HG03135 (cell line): Measurements from ENCODE around the gene DFFB.
"Not testable (repeated sequence)": the region's sequence is repeated elsewhere in the genome, so short reads cannot be mapped to it uniquely, and the experiment has no call there.

ENCODE experiments used
- ATAC-seq: cut with Tn5 transposase; IDR thresholded peaks from one replicate; pipeline ENCODE4 v1.9.1; 2021; ENCODE audit warnings: mild to moderate bottlenecking, moderate library complexity; ENCODE audit not compliant: unreplicated experiment

Gene DFFB, protein sequence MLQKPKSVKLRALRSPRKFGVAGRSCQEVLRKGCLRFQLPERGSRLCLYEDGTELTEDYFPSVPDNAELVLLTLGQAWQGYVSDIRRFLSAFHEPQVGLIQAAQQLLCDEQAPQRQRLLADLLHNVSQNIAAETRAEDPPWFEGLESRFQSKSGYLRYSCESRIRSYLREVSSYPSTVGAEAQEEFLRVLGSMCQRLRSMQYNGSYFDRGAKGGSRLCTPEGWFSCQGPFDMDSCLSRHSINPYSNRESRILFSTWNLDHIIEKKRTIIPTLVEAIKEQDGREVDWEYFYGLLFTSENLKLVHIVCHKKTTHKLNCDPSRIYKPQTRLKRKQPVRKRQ

DNA sequence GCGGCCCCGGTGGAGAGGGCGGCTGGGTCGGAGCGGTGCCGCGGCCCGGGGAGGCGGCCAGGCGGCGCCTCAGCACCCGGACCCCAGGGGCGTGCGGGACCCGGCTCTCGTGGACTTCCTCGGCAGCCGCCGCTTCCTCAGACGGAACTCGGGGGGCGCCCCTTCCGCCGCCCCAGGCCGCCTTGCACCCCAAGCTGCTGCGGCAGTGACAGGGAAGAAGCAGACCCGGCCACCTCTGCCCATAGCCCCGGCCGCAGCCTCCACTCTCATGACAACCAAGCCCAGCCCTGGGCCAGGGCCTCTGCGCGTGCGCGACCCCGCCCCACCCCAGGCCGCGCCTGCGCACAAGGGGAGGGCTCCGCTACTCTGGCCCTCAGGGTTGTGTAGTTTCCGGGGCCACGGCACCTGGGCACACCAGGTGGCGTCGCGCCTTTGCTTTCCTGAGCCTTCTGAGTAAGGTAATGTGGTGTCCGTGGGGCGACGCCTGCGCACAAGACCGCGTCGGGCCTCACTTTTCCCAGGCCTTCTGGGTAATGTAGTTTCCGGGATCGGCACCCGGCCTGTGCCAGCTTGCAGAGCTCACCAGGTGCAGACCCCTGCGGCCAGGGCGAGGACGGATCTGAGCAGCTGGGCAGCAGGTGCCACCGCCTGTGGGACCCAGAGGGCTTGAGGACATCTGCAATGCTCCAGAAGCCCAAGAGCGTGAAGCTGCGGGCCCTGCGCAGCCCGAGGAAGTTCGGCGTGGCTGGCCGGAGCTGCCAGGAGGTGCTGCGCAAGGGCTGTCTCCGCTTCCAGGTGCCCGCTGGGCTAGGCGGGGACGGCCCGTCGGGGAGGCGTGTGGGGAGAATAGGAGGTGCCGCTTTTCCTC, at the start of gene DFFB, which contains the start of gene CEP104:
Gene DFFB (plus strand): TSS at position 554 of the 868 bp plus-strand sequence. CDS start 128 bp downstream, at position 682.
Gene CEP104 (minus strand): TSS at position 289 of the 868 bp plus-strand sequence. CDS start 4,804 bp downstream, outside the sequence.
- ATAC-seq, result peak; percentile 96

DNA sequence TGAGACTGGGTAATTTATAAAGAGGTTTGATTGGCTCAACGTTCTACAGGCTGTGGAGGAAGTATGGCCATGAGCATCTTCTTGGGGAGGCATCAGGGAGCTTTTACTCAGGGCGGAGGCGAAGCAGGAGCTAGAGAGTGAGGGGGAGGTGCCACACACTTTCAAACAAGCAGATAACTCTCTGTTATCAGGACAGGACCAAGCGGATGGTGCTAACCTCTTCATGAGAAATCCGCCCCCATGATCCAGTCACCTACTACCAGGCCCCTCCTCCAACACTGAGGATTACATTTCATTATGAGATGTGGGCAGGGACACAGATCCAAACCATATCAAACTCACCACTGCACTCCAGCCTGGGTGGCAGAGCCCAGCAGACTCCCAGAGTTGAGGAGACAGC, 49.5 kb upstream of the DFFB start:
- ATAC-seq, result no peak

DNA sequence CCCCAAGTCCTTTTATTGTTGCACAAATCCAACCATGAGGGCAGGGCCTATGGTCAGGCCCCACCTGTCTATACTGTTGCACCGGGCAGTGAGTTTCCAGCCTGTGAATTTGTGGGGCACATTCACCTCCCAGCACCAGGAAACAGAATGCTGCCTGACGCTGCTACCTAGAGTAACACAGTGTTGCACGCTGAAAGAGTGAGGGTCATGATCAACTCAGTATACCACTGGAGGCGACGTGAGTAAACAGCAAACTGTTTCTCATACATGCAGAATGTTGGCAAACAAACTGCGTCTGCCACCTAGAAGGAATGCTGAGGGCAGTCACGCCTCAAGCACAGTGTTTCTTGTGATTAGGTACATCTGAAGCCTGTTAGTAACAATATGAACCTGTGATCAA, 47.6 kb upstream of the DFFB start:
- ATAC-seq, result no peak

DNA sequence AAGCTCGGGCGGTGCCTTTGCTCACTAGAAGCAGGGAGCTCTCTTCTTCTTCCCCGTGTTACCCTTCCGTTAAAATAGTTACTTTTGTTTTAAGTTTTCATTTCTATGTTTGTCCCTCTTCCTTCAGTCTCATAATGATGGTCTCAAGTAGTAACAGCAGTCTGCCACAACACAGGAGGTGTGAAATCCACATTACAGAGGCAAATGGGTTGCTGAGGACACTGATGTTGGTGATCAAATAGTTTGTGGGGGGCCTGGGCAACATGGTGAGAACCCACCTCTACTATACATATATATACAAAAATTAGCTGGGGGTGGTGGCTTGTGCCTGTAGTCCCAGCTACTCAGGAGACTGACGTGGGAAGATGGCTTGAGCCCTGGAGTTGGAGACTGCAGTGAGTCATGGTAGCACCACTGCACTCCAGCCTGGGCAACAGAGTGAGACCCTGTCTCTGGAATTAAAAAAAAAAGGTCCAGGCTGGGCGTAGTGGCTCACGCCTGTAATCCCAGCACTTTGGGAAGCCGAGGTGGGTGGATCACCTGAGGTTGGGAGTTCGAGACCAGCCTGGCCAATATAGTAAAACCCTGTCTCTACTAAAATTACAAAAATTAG, 47.0 kb upstream of the DFFB start:
- not testable (repeated sequence) for ATAC-seq

DNA sequence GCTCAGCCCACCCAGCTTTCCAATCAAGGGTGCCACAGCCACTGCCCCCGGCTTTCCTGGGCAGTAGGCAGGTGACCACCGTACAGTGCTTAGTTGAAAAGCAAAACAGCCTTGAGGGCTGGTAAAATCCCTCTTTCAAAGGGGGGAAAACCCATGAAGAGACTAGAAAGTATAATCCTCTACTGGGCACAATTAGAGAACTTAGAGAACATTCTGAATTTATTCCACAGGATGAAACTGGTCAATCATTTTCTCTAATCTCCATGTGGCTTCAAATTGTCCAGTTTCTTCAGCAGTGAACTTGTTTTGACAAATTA, 45.7 kb upstream of the DFFB start:
- ATAC-seq, result no peak

DNA sequence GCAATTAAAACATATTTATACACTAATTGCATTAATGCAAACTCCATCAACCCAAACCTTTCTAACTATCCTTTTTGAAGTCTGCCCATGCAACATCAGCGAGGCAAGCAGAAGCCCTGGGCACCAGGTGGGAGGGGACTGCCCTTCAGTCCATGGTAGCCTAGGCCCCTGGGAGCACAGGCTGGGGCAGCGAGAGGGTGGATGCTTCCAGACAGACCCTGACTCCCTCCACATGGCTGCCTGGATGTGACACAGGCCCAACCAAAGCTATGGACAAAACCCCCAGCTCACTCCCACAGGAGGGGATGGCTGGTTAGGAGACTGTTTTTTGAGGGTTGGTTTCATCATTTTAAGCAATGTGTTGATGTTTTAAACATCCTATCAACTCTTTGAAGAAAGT, 43.2 kb upstream of the DFFB start:
- ATAC-seq, result no peak

DNA sequence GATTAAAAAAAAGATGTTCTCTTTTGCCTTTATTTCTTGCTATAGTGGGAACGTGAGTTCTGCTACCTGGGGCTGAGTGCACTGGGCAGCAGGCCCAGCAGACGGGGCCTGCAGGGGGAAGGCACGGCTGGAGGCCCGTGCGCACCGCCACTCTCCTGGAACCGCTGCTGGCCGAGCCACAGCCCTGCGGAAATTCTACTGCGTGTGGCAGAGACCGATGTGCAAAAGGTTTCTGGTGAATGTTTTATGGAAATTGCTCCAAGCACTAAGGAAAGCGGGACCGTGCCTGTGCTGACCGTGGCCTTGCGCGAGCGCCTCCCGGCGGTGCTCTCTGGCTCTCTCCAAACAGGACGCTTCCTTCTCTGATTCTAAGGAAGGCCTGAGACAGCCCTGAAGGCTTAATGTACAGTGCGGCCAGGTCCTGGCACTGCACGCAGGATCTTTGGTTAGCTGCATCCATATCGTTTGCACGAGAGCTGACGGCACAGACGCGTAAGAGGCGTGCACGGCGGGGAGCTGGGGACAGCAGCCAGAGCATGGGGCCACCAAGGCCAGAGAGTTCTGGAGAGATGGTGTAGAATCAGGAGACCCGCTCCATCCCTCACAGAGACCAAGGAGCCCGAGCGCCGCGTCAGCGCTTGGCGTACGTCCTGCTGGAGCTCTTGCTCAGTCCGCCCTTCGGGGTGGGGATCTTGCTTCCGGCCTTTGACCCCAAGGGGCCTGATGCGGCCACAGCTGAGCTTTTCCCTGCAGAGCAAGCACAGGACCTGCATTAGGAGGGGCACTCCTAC, 42.3 kb upstream of the DFFB start:
- no peak for ATAC-seq

DNA sequence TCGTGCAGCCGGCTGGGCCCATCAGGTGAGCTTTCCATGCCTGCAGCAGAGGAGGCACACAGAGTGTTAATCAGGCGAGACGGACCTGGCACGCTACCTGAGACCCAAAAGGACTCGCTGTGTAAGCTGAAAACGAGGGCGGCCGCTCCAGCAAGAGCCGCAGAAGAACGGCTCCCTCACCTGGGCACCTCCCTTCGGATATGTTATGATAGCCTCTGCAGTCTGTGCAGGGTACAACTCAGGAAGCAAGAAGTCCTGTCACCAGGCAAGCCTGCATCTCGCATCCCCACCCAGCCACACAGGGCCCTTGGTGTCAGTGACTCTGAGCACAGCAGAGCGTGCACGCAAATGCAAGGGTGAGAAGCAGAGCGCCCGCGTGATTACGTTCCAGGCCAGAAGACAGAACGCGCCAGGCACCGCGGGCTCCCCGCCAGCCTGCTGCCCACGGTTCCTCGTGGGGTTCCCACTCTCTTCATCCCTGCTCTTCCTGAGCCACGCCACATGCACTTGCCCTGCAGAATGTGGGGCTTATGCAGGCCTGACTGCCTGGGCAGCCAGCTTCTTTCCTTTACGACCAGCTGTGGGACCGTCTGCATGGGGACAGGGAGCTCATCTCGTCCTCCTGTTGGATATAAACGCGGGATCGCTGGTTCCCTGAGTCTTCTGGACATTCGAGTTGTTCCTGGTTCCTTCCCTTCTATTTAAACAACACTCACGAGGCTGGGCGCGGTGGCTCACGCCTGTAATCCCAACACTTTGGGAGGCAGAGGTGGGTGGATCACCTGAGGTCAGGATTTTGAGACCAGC, 40.7 kb upstream of the DFFB start:
- no peak for ATAC-seq

DNA sequence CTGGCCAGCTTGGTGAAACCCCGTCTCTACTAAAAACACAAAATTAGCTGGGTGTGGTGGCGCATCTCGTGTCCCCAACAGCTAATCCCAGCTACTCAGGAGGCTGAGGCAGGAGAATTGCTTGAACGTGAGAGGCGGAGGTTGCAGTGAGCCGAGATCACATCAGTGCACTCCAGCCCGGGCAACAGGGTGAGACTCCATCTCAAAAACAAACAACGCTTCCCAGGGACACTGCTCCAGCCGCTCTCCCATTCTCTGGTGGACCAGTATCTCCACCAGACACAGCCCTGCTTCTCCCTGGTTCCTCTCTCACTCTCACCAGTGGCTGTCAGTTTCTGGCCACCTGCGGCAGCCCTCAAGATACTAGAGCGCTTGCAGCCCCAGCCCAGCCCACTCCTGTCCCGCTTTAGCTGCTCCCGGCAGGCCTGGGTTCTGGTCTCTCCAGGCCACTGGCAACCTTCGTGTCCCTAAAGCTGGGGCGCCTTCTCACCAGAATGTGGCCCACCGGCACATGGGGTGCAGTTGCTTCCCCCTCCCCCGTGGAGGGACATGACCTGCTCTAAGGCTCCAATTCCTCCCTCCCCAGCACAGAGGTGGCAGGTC, 40.0 kb upstream of the DFFB start:
- no peak for ATAC-seq

DNA sequence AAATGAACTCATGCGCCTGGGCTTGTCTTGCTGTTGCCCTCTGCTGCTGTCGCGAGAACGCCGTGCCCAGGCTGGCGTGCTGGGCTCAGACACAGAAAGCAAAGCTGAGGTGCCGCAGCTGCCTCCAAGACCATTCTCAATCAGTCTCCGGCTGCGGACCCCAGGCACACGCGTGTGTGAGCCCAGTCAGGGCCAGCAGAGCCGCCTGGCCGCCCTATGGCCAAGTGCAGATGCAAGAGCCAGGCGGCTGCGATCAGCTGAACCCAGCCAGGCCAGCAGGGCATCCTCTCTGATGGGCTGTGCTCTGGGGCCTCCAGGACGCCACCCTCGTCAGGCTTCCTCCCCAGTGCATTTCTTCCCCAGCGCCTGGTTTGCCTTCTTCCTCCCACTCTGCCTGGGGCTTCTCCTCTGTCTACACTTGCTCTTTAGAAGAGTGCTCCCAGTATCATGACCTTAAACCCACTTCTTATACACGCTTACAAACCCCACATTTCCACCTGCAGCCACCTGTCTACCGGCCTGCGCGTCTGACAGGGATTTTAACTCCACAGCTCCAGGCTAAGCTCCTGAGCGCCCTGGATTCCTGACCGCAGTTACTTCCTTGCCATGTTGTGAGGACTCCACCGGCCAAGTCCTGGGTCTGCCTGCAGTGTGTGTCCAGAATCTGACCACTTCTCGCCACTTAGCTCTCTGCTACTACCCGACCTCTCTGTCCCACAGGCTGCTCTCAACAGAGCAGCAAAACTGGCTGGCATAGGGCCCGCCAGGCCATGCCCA, 39.3 kb upstream of the DFFB start:
- ATAC-seq, result no peak

DNA sequence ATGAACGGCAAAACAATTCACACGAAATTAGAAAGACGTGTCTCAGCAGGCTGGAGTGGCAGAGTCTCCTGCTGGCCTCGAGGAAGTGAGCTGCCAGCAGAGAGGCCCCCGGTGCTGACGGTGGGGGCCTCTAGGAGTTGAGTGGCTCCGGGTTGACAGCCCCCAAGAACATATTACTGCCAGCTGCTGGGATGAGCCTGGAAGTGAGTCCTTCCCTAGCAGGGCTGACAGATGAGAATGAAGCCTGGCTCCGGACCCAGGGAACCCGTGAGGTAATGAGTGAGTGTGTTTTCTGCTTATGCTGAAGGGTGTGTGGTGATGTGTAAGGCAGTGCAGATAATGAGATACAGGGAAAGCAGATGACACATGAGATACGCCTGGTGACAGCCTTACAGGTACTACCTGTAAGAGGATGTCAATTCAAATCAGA, 37.5 kb upstream of the DFFB start:
- no peak for ATAC-seq

DNA sequence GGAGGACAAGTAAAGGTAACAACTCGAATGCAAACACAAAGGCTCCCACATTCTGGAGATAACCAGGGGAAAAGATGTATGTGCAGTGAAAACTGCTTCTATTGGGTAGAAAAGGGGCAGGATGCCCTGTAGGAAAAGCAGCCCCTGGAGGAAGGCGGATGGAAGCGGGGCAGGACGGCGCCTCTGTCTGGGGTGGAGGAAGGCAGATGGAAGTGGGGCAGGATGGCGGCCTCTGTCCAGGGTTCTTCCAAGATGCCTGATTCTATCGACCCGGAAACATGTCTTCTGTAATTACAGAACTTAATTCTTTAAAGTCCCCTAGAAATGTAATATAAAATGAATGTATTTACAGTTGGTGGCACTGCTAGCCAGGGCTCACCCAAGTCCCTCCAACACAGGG, 37.0 kb upstream of the DFFB start:
- no peak for ATAC-seq

DNA sequence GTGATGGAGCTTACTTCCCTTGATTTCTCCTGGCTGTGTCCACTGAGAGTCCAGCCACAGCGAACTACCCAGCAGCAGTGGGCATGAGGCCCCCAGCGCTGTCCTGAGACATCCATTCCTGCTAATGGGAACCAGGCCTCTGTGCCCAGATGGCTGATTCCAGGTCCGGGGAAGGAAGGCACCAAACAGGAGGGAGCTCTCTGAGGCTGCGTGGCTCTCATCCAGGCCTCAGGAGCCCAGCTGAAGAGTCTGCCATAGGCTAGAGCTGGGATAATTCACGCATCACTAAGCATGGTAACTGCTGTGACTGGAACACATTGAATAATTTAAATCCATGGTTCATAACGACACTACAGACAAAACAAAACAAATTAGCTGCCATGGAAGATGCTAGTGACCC, 36.3 kb upstream of the DFFB start:
- no peak for ATAC-seq

DNA sequence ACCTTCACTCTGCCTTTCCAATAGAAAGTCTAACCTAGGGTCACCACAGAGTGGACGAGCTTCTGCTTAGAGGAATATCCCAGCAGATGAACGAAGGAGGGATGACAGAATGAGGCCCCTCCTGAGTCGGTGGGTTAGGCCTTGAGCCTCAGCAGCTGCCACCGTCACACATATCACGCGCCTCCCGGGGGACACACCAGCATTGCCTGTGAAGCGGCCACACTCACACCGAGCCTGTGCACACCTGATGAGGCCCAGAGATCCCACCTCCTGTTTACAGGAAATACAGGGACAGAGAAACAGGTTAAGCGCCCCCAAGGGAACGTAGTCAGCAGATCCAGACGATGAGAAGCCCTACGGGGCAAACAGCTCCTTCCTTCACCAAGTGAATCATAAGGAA, 35.8 kb upstream of the DFFB start:
- ATAC-seq, result no peak

DNA sequence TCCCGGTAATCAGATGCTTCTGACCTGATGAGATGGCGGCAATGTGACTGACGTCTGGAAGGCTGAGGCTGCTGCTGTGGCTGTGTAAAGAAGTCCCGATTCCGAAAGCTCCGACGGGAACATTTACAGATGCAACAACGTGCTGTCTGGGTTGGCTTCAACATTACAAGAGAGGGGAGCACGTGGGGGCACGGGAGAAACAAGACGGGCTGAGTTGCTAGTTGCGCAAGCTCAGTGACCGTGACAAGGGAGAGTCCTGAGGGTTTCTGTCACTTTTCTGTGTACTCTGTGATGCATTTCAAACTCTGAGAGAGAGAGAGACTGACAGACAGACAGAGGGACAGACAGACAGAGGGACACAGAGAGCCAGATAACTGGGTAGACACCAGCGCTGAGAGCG, 35.4 kb upstream of the DFFB start:
- ATAC-seq, result no peak

DNA sequence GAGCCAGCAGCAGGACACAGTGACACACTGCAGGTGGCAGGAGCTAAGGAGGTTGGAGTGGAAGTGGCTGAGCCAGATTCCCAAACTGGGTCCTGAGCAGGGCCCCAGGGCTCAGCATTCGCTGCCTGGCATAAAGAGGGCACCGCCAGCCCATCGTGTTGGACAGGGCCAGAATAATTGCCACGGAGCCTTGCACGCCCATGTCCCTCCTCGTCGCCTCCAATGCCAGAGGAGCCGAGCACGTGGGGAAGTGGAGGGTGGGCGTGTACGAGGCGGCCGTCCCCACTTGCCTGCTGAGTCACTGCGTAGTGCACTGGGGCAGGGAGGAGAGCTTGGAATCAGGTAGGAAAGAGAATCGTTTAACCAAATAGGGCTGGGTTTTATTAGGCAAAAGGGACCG, 34.9 kb upstream of the DFFB start:
- no peak for ATAC-seq

DNA sequence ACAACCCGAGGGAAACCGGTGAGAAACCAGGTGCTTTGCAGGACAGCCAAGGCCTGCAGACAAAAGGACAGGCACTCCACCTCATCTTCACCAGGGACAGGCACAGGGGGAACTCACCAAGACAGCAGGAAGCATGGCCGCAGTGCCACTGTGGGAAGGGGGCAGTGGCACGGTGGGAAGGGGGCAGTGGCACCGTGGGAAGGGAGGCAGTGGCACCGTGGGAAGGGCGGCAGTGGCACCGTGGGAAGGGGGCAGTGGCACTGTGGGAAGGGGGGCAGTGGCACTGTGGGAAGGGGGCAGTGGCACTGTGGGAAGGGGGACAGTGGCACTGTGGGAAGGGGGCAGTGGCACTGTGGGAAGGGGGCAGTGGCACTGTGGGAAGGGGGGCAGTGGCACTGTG, 32.6 kb upstream of the DFFB start:
- ATAC-seq, result no peak

DNA sequence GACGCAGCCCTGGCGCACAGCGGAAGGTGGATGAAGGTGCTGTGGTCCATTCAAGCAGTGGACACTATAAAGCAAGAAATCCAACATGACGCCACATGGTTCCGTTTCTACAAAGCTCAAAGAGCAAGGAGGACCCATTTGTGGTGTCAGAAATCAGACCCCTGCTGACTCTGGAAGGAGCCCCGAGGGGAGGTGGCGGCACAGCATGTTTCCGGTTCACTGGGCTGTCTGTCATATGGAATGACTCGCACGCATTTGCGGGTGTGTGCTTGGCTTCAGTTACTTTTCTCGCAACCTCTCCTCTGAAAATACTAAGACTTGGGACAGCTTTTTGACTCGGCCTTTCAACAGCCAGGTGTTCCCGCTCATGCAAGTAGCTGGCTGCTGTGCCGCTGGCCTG, 31.9 kb upstream of the DFFB start:
- no peak for ATAC-seq

DNA sequence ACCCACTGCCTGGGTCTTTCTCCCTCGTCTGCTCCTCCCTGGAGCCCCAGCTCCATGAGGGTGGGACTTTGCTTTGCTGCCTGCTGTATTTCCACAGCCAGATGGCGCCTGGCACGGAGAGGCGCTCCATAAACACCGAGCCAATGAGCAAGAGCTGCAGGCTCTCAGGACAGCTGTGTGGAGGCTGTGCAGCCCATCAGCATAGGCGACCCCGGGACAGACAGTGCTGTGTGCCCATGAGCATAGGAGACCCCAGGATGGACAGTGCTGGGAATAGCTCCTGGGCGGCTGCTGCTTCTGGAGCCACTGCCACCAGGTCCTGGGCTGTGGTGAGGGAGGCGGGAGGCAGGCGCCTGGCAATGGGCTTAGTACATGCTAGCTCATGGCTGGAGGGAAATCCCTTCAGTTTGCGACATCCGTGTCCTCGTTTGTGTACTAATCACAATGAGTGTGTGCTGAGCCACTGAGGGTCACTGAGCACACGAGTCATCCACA, 29.4 kb upstream of the DFFB start:
- no peak for ATAC-seq
